DND-41 (cell line): ENCODE results near the gene RNF217.

Experiments used
- EZH2 ChIP-seq: IDR thresholded peaks from 3 replicates; pipeline ENCODE4 v1.6.1; 2012; ENCODE audit warnings: borderline replicate concordance, low read depth, mild to moderate bottlenecking, moderate library complexity, low read length, inconsistent platforms; ENCODE audit not compliant: severe bottlenecking
- TF ChIP-seq, protein P1 (sequence below): IDR thresholded peaks from 2 replicates; pipeline ENCODE4 v1.5.1; 2012; ENCODE audit warnings: borderline replicate concordance, low read length, moderate library complexity, mild to moderate bottlenecking; ENCODE audit not compliant: poor library complexity, severe bottlenecking; ENCODE audit errors: extremely low read depth

DNA sequence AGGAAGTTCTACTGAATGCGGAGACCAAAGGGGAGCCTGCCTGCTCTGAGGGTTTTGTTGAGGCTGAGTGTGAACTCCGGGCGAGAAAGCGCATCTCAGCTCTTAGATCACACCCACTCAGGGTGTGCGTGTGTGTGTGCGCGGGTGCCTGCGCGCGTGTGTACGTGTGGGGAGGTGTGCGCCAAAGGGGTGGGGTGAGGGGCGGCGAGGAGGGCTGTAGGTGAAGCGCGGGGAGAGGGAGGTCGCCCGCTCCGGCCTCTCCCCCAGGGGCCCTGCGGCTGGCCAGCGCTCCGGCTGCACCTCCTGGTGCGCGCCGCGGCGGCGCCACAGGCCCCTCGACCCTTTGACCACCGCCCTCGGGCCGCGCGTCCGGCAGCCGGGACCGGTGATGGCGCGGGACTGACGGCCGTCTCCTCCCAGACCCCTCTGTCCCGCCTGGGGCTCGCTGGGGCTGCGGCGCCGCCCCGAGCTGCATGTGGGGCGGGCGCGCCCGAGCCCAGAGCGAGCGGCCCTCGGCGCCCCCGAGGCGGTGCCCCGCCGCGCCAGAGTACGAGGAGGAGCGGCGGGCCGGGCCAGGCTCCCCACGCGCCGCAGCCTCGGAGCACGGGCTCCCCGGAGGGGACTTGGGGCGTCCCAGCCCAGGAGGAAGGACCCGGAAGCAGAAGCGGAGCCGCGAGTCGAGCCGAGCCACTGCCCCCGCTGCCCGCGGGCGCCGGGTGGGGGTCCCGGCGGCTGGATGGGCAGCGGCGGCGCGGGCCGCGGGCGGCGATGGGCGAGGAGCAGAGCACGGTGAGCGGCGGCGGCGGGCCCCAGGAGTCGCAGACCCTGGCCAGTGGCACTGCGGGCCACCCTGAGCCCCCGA is at the start of gene RNF217:
- TF ChIP-seq, protein P1, sequence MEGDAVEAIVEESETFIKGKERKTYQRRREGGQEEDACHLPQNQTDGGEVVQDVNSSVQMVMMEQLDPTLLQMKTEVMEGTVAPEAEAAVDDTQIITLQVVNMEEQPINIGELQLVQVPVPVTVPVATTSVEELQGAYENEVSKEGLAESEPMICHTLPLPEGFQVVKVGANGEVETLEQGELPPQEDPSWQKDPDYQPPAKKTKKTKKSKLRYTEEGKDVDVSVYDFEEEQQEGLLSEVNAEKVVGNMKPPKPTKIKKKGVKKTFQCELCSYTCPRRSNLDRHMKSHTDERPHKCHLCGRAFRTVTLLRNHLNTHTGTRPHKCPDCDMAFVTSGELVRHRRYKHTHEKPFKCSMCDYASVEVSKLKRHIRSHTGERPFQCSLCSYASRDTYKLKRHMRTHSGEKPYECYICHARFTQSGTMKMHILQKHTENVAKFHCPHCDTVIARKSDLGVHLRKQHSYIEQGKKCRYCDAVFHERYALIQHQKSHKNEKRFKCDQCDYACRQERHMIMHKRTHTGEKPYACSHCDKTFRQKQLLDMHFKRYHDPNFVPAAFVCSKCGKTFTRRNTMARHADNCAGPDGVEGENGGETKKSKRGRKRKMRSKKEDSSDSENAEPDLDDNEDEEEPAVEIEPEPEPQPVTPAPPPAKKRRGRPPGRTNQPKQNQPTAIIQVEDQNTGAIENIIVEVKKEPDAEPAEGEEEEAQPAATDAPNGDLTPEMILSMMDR = no peak
- TF ChIP-seq EZH2 = no peak
